Esophagus squamous epithelium (tissue), 4 donors: Measurements from ENCODE around the gene UBE2I.

Experiments
- CTCF ChIP-seq, 6 experiments: fragments of 450-650 bp in 4 of 6; fragments of 200-600 bp in 2 of 6; sonication (generic) in 2 of 6; IDR thresholded peaks; one replicate each; pipeline ENCODE4 v1.5.1; 2016 to 2019; ENCODE audit warnings: antibody characterized with exemption in 6 of 6, mild to moderate bottlenecking in 4 of 6, moderate library complexity in 4 of 6
- POLR2A ChIP-seq, 4 donors: fragments of 450-650 bp; IDR thresholded peaks; one replicate each; pipeline ENCODE4 v1.6.1; 2017; ENCODE audit warnings: antibody characterized with exemption in 4 of 4, mild to moderate bottlenecking in 4 of 4, moderate library complexity in 3 of 4

GRCh38 chr16:1285669-1286512 is 23.5 kb upstream of the UBE2I start:
- TF ChIP-seq CTCF (IDR thresholded peaks at IDR 0.05) (no peak), POLR2A (IDR thresholded peaks at IDR 0.05) (no peak)
